Measurements from ENCODE around the gene TECTB. TPM values are rescaled to one million over a fixed set of nuclear protein-coding genes. Genes with fewer than 3 reads are reported as not detected.

TECTB gene
- total RNA-seq, 2 experiments from 2014 or later, result not detected

DNA sequence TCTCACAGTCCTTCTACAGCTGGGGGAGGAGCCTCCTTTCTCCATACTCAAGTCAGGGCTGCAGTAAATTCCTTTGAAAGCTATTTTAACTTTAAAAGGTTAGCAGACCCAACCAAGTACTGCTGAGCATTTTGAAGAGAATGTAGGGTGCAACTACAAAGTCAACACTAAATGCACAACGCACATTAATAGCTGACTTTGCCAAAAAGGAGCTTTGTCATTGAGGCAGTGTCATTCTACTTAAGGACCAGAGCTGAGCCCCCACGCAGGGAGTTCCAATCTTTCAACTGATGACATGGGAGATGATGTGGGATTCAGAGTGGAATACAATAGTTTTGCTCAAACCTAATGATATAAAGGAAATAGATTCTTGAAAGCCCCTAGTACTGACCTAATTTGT is 20.3 kb downstream of the TECTB start:
- Histone ChIP-seq H3K27ac (ENCODE audit: low read depth in 1 of 2, low read length in 2 of 2) (no peak overlapping the region), H3K27me3 (ENCODE audit: control insufficient read depth in 1 of 2, insufficient read depth in 2 of 2, low read length in 2 of 2) (peaks cover 4 to 8% of the 10 kb centered on the region in 2 experiments), H3K9me3 (ENCODE audit: control insufficient read depth in 1 of 2, insufficient read depth in 1 of 2, low read length in 2 of 2) (no peaks in the 10 kb centered on the region), H3K36me3 (ENCODE audit: insufficient read depth, low read length) (no peaks in the 10 kb centered on the region), H3K4me1 (ENCODE audit: insufficient read depth, low read length) (no peaks in the 10 kb centered on the region), H3K4me3 (ENCODE audit: low read length) (no peak overlapping the region)
- Mint-ChIP-seq H3K4me3 (no peak overlapping the region), H3K4me1 (ENCODE audit: low read depth) (no peaks in the 10 kb centered on the region), H3K27ac (no peak overlapping the region), H3K27me3 (peaks cover 17% of the 10 kb centered on the region), H3K9me3 (no peaks in the 10 kb centered on the region), H3K36me3 (ENCODE audit: low read depth) (no peaks in the 10 kb centered on the region)
- DNase-seq (no peak), ATAC-seq (ENCODE audit: poor library complexity) (no peak)
- POLR2A ChIA-PET, result no interaction called here
- intact Hi-C loops (cut with DNase I, micrococcal nuclease), result no loop called here
- TF ChIP-seq, protein P1, sequence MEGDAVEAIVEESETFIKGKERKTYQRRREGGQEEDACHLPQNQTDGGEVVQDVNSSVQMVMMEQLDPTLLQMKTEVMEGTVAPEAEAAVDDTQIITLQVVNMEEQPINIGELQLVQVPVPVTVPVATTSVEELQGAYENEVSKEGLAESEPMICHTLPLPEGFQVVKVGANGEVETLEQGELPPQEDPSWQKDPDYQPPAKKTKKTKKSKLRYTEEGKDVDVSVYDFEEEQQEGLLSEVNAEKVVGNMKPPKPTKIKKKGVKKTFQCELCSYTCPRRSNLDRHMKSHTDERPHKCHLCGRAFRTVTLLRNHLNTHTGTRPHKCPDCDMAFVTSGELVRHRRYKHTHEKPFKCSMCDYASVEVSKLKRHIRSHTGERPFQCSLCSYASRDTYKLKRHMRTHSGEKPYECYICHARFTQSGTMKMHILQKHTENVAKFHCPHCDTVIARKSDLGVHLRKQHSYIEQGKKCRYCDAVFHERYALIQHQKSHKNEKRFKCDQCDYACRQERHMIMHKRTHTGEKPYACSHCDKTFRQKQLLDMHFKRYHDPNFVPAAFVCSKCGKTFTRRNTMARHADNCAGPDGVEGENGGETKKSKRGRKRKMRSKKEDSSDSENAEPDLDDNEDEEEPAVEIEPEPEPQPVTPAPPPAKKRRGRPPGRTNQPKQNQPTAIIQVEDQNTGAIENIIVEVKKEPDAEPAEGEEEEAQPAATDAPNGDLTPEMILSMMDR (IDR thresholded peaks at IDR 0.05), result no peak
- CTCF ChIA-PET, result no interaction called here

DNA sequence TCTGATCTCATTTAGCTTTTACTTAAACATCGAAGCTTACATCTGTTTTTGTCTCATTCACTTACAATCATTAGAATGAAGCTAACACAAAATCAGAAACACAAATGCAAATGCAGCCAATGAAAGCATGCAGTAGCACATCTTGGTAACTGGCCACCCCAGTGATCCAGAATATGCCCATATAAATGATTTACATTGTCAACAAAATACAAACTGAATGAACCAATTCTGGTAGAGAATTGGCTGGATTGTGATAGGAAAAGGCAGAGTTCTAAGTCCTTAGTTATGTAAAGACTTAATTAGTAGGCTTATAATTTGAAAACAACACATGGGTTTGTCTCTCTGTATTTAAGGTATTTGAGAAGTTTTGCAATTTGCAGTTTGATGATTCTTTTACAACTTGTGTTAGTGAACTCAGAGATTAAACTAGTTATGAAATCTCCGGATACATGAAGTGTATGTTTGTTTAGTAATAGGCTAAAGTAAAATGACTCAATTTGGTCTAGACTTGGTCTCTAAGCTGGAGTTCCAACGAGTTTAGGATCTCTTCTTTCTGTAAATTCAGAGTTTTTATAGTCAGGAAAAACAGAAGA is 21.2 kb downstream of the TECTB start:
- no peaks in the 10 kb centered on the region for H3K4me1 ChIP-seq (ENCODE audit: insufficient read depth, low read length)
- no peaks in the 10 kb centered on the region for H3K36me3 Mint-ChIP-seq (ENCODE audit: low read depth)
- no peak overlapping the region for H3K4me3 ChIP-seq (ENCODE audit: low read length)
- ChIA-PET CTCF (no interaction called here), POLR2A (no interaction called here)
- no peaks in the 10 kb centered on the region for H3K36me3 ChIP-seq (ENCODE audit: insufficient read depth, low read length)
- H3K27ac ChIP-seq (ENCODE audit: low read depth in 1 of 2, low read length in 2 of 2), result no peak overlapping the region
- TF ChIP-seq, protein P1 (IDR thresholded peaks at IDR 0.05), result no peak
- peaks cover 17% of the 10 kb centered on the region for H3K27me3 Mint-ChIP-seq
- H3K9me3 Mint-ChIP-seq, result no peaks in the 10 kb centered on the region
- no peaks in the 10 kb centered on the region for H3K9me3 ChIP-seq (ENCODE audit: control insufficient read depth in 1 of 2, insufficient read depth in 1 of 2, low read length in 2 of 2)
- H3K27me3 ChIP-seq (ENCODE audit: control insufficient read depth in 1 of 2, insufficient read depth in 2 of 2, low read length in 2 of 2), result peaks cover 4 to 8% of the 10 kb centered on the region in 2 experiments
- no peak overlapping the region for H3K4me3 Mint-ChIP-seq
- ATAC-seq (ENCODE audit: poor library complexity) (no peak), DNase-seq (no peak)
- H3K4me1 Mint-ChIP-seq (ENCODE audit: low read depth), result no peaks in the 10 kb centered on the region
- H3K27ac Mint-ChIP-seq, result no peak overlapping the region
- intact Hi-C loops (cut with DNase I, micrococcal nuclease), result no loop called here

DNA sequence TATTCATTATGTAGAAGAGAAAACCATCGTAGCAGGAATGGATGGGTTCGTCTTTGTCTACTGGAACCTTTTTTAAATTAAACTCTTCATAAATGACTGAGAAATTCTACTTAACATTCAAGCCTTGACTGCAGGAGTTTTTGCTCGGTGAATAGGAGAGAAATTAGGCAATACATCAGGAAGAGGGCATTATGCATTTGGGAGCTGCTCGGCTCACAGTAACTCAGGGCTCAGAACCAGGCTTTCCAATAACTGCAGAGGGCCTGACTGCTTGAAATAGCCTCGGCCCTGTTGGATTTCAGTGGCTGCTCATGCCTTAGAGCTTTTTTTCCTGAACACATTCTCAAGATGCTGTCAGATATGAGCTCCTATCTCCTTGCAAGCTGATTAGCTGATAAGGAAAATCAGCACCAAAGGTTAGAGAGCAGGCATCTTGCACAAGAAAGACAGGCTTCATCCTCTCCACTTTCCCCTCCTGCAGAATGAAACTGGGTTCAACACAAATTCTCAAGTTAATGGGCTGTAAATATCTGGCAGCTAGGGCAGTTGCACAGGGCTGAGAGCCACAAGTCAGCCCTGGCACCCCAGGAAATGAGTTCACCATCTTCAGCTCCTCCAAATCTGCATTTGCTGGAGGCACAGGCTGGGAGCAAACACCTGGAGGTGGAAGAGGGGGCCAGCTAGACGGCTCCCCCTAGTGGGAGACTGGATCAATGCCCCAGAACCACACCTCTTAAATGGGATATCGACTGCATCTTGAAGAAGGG is 24.3 kb downstream of the TECTB start:
- H3K4me3 ChIP-seq (ENCODE audit: low read length), result no peak overlapping the region
- intact Hi-C loops (cut with DNase I, micrococcal nuclease), result no loop called here
- ATAC-seq (ENCODE audit: poor library complexity) (peak; percentile 39), DNase-seq (peak in 5 of 14 experiments; percentile 2 to 54 (median 21))
- H3K36me3 ChIP-seq (ENCODE audit: insufficient read depth, low read length), result no peaks in the 10 kb centered on the region
- Mint-ChIP-seq H3K27ac (no peak overlapping the region), H3K27me3 (peaks cover 23% of the 10 kb centered on the region), H3K36me3 (ENCODE audit: low read depth) (no peaks in the 10 kb centered on the region), H3K4me3 (no peak overlapping the region), H3K9me3 (no peaks in the 10 kb centered on the region), H3K4me1 (ENCODE audit: low read depth) (no peaks in the 10 kb centered on the region)
- no peaks in the 10 kb centered on the region for H3K4me1 ChIP-seq (ENCODE audit: insufficient read depth, low read length)
- POLR2A ChIA-PET, result no interaction called here
- no peak overlapping the region for H3K27ac ChIP-seq (ENCODE audit: low read depth in 1 of 2, low read length in 2 of 2)
- H3K9me3 ChIP-seq (ENCODE audit: control insufficient read depth in 1 of 2, insufficient read depth in 1 of 2, low read length in 2 of 2), result no peaks in the 10 kb centered on the region
- CTCF ChIA-PET, result interaction anchor here (1.0 to 1.1 kb wide), 2 partner anchors 14 to 23 kb away, joined by 3 read pairs; no protein-coding TSS in a partner anchor
- H3K27me3 ChIP-seq (ENCODE audit: control insufficient read depth in 1 of 2, insufficient read depth in 2 of 2, low read length in 2 of 2), result peaks cover 4 to 8% of the 10 kb centered on the region in 2 experiments
- TF ChIP-seq, protein P1 (IDR thresholded peaks at IDR 0.05), result peak; percentile 53
